ENCODE results near the gene MCC.

MCC gene

DNA sequence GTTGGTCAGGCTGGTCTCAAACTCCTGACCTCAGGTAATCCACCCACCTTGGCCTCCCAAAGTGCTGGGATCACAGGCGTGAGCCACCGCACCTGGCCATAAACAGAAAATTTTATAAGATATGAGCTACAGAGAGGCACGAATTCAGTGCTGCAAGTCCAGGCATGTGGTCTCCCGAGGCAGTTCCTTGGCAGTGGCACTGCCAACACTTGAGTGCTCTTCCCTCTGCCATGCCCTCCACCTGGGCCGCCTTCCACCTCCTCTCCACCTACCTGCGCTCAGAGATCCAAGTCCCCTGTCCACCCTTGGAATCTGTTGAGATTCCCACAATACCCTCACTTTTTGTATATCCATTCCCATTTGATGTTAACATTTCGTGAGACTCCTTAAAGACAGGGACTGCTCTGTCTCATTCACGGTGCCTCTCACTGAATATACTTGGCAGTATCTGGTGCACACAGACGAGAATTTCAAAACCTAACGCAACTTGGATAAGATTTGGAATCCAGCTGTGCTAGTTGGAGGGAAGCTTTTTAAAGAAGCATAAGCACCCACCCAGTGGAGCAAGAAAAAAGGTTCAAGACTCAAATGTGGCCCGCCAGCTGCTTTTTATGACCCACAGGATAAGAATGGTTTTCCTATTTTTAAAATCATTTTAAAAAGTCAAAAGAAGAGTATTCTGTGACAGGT lies 443.3 kb downstream of the MCC start:
- no peak for DNase-seq

GRCh38 chr5:113043491-113043931 lies 444.7 kb downstream of the MCC start:
- DNase-seq: no peak

DNA sequence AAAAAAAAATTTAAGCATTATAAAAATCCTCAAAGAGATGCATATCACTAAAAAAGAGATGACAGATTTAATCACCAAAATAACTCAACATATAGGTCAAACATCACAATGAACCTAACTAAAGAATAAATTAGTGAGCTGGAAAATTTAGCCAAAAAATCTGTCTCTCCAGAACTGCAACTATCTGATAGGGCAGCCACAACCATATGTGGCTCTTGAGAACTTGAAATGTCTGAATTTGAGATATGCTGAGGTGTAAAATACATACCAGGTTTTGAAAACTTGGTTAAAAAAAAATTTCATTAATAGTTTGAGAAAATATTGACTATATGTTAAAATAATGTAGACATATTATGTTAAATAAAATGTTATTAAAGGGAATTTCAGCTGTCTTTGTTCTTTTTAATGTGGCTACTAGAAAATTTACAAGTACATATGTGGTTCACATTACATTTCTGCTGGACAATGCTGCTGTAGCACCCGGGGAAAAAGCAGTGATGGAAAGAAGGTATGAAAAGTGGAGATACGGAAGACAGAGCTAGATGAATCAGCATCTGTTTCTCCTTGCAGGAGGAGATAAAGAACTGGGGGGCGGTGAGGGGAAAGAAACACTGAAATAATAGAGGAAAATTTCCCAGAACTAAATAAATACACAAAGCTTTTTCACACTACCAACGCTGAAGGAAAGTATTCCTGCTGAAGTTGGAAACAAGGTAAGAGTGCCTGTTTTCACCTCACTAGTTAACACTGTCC lies 445.6 kb downstream of the MCC start:
- no peak for DNase-seq

DNA sequence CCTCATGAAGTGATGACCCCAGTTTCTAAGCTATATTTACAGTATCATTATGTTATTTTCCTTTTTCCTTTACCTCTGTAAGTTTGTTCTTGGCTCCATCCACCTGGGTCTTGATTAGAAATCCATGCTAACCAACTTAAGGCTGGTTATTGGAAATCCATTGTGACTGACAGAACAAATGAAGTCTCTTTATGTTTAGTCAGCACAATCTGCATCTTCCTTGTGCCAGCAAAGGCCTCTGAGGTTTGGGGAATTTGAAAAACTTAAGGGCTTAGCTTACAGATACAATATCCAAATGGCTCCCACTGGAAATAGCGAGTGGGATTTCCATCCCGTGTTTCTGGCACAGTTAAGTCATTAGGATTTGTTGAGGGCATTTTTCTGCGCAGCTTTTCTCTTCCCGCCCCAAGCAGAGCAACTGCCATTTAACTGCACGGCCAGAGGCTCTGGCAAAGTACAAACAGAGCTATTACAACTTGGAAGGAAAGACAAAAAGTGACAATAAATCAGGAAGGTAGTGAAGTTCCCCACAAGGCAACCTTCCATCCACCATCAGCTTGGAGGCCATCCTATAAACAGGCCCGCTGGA lies 447.5 kb downstream of the MCC start:
- DNase-seq: no peak

DNA sequence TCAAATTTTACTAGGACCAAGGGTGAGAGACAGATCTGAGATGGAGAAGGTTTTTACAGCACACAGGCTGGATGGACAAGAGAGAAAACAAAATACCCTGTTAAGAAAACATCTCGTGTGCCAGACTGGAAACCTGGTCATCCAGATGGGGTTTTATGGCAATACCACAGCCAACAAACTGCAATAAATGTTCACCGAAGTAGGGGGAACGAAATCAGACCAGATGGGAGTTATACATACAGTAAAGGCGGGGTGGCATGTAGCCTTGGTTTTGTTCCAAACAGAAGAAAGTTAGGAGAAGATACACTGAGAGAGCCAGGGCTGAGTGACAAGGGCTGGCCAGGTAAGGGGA lies 448.3 kb downstream of the MCC start:
- no peak for DNase-seq

- DNase-seq: no peak
Observed at GRCh38 chr5:113039229-113039933, 448.9 kb downstream of the MCC start.

DNA sequence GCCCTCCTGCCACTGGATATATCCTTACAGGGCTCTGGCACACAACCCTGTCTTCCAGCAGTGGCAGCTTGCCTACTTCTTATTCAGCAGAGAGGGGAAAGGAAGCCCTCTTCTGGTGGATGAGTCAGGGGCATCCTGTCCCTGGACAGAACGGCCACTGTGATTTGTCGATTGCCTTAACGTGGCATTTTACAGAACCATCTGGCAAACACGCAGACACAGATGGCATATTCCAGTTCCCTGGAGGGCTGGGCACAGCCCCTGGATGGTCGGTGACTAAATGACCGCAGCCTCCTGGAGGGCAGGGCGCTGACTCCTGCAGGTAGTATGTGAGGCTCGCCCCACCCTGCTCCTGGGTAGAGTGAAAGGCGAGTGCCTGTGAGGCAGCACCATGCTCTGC lies 449.5 kb downstream of the MCC start:
- DNase-seq: no peak

GRCh38 chr5:113038136-113038535 lies 450.1 kb downstream of the MCC start:
- no peak for DNase-seq

- no peak for DNase-seq
Observed at GRCh38 chr5:113036826-113037225, 451.4 kb downstream of the MCC start.

- DNase-seq: no peak
Observed at GRCh38 chr5:113036321-113036720, 451.9 kb downstream of the MCC start.

DNA sequence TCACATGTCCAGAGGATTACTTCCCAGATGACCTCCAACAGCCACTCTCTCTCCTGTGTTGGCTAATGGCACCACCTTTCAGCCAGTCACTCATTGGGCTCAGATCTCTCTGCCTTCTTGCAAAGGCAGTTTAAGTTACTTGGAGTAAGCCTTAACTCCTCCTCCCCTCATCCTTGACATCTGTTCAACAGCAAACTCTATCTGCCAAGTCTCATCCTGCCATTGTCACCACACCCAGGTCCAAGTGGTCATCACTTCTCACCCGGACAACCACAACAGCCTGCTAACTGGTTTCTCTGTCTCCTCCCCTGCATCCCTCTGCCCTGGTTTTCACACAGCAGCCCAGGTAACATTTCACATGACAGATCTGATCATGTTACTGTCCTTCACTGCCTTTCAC lies 453.2 kb downstream of the MCC start:
- no peak for DNase-seq

DNA sequence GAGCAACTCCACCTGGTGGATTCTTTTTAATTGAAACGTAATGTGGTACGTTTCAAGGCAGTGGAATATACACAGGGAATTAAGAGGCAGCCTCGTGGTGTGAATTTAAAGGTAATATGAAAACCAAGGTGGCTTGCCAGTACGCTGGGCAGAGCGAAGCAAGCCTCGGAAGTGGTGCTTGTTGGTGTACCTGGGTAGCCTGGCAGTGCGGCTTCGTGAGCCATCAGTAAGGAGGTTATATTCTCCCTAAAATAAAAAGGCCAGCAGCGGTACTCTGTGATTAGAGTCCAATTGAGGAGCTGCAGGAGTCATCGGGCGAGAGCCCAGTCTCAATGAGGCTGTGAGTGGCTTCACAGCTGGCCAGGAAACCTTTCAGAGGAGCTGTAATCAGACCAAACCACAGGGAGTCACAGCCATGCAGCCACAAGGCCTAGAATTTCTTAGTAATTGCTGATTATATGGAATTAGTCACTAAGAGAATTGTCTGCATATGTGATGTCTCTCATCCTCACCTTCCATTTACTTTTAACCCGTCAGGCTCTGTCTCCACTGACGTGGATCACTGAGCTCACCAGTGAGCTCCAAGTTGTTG lies 454.0 kb downstream of the MCC start:
- DNase-seq: no peak

GRCh38 chr5:113031557-113031956 lies 456.7 kb downstream of the MCC start:
- DNase-seq: no peak

DNA sequence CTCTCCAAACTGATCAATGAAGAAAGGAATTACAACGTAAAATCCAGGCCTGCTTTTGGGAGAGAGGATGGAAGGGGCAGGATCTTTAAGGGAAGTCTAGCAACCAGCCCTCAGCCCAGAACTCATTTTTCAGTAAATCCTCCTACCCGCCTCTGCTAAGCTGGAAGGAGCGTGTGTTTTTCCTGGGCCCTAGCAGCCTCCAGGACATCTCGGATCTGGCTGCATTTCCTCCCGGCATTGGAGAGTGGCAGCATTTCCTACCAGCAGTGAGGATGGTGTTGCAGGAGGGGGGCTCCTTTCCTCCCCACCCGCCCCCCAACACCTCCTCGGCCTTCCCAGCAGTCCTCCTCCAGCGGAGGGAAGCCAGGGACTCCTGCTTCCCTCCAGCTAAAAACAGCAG lies 457.1 kb downstream of the MCC start:
- no peak for DNase-seq

DNA sequence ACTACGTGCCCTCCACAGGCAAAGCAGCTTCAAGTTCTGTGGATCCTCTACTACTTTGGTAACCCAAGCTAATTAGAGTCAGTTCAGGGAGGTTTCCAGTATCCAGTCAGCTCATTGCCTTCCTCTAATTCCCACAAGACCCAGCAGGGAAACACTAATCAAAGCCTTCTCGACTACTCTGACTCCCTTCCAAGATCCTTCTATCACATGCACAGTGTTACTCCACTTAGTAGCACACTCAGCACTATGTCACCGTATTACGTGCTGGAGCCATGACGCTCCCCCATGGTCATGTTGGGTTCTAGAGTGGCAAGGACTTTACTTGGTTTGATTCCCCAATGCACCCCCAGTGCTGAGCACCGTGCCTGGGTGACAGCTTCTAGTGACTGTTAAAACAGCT lies 458.6 kb downstream of the MCC start:
- no peak for DNase-seq

- no peak for DNase-seq
Observed at GRCh38 chr5:113027431-113027830, 460.8 kb downstream of the MCC start.

DNA sequence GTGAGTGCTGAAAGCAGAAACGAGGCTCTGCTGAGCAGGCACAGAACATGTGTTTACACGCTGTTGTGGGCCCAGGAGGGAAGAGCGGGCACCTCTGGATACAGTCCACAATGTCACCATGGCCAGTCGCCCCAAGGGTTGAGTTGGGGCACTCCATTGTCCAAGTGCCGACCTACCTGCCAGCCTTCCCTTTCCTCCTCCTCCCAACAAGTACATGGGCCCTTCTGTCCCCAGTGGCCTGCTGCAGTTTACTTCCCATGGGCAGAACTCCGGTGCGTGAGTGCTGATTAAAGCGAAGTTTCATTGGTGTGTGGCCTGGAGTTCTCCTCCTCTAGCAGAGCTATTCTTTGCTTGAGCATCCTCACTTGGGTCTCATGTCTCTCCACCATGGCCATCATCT lies 461.2 kb downstream of the MCC start:
- DNase-seq: no peak

GRCh38 chr5:113026211-113026610 lies 462.0 kb downstream of the MCC start:
- DNase-seq: no peak

DNA sequence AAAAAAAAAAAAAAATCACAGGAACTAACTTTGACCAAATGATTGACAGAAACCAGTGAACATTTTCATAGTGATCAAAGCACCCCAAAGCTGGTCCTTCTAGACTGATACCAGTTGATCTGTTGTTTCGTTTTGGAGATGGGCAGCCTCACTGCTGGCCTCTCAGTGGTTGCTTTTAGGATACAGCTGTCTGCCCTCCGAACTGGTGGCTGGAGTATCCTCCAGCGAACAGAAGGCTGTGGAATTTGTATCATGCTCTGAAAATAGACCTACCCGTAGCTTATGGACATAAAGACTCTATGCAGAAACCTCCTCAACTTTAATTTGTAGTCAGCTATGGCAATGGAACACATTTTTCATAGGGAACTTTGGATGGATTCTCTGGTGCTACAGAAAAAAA lies 462.7 kb downstream of the MCC start:
- no peak for DNase-seq

GRCh38 chr5:113024076-113024697 lies 464.1 kb downstream of the MCC start:
- no peak for DNase-seq

DNA sequence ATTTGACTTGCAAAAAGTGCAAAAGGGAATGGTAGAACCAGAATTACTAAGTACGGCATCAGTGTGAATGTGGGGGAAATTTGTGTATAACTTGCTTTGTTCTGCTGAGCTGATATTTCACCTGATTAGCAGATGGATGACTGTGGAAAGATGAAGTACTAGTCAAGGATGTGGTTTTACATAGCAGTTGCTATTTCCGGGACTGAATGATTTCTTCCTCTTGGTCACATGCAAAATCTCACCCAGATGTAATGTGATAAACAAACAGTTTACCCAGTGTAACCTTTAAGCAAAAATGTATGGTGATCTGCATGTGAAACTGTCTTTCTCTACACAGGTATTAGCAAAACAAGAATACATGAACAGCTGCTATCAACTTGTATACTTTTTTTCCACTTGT lies 465.6 kb downstream of the MCC start:
- DNase-seq: peak in 1 of 2 experiments; percentile 82

GRCh38 chr5:113020461-113021273 lies 467.6 kb downstream of the MCC start:
- DNase-seq: peak; percentile 90 to 97
